Measurements from ENCODE around the gene L3MBTL1. TPM values are rescaled to one million over a fixed set of nuclear protein-coding genes. Genes with fewer than 3 reads are reported as not detected.

The L3MBTL1 gene
- total RNA-seq, 3 donors from 2014 or later = 6.4 to 13.1 (median 10.7) TPM

GRCh38 chr20:43461894-43462659 is 45.4 kb upstream of the L3MBTL1 start:
- Histone ChIP-seq H3K9me3 (no peaks in the 10 kb centered on the region), H3K36me3 (ENCODE audit: low read depth) (peaks cover 17% of the 10 kb centered on the region), H3K4me3 (no peak overlapping the region), H3K4me1 (ENCODE audit: low read depth) (peaks cover 18% of the 10 kb centered on the region)
- ATAC-seq = no peak
- TF ChIP-seq CTCF (IDR thresholded peaks at IDR 0.05) = no peak
- no peak for DNase-seq
- intact Hi-C loops (cut with DNase I, micrococcal nuclease) = no loop called here

- peaks cover 17% of the 10 kb centered on the region for H3K36me3 ChIP-seq (ENCODE audit: low read depth)
- H3K4me1 ChIP-seq (ENCODE audit: low read depth) = peaks cover 18% of the 10 kb centered on the region
- intact Hi-C loops (cut with DNase I, micrococcal nuclease) = no loop called here
- no peak for DNase-seq
- no peaks in the 10 kb centered on the region for H3K9me3 ChIP-seq
- no peak for ATAC-seq
- H3K4me3 ChIP-seq = no peak overlapping the region
- no peak for TF ChIP-seq CTCF (IDR thresholded peaks at IDR 0.05)
Measured at GRCh38 chr20:43462660-43463526, 44.6 kb upstream of the L3MBTL1 start.

GRCh38 chr20:43463527-43464218 is 43.8 kb upstream of the L3MBTL1 start:
- Histone ChIP-seq H3K9me3 (no peaks in the 10 kb centered on the region), H3K4me3 (no peak overlapping the region), H3K36me3 (ENCODE audit: low read depth) (peaks cover 17% of the 10 kb centered on the region), H3K4me1 (ENCODE audit: low read depth) (peaks cover 18% of the 10 kb centered on the region)
- ATAC-seq (no peak), DNase-seq (no peak)
- intact Hi-C loops (cut with DNase I, micrococcal nuclease) = no loop called here
- TF ChIP-seq CTCF (IDR thresholded peaks at IDR 0.05) = no peak

- Histone ChIP-seq H3K4me3 (no peak overlapping the region), H3K36me3 (ENCODE audit: low read depth) (peaks cover 17% of the 10 kb centered on the region), H3K4me1 (ENCODE audit: low read depth) (peaks cover 14% of the 10 kb centered on the region), H3K9me3 (no peaks in the 10 kb centered on the region)
- no peak for DNase-seq
- ATAC-seq = no peak
- TF ChIP-seq CTCF (IDR thresholded peaks at IDR 0.05) = no peak
- intact Hi-C loops (cut with DNase I, micrococcal nuclease) = no loop called here
Measured at GRCh38 chr20:43464219-43464790, 43.2 kb upstream of the L3MBTL1 start.

GRCh38 chr20:43465625-43465943 is 41.9 kb upstream of the L3MBTL1 start:
- intact Hi-C loops (cut with DNase I, micrococcal nuclease) = no loop called here
- DNase-seq (no peak), ATAC-seq (no peak)
- H3K36me3 ChIP-seq (ENCODE audit: low read depth) = peaks cover 9% of the 10 kb centered on the region
- H3K4me3 ChIP-seq = no peak overlapping the region
- TF ChIP-seq CTCF (IDR thresholded peaks at IDR 0.05) = no peak
- no peaks in the 10 kb centered on the region for H3K9me3 ChIP-seq
- H3K4me1 ChIP-seq (ENCODE audit: low read depth) = peaks cover 13% of the 10 kb centered on the region
